B cell (primary cell): ENCODE results near the gene CDC34. TPM values are rescaled to one million over a fixed set of nuclear protein-coding genes. Genes with fewer than 3 reads are reported as not detected.
A peak's percentile ranks its signal among the peaks of the same experiment; 100 is the strongest.

Source experiments
- ATAC-seq: fragments of 200-7000 bp; cut with Tn5 transposase; one replicate; pipeline ENCODE4 v1.10.0; 2021; ENCODE audit warnings: low read depth, mild to moderate bottlenecking, moderate number of reproducible peaks, moderate library complexity
- CTCF ChIA-PET: fragments of 350-600 bp; sonication (Branson Sonifier 250); formaldehyde crosslinking; loops from one replicate; lab custom pipeline; 2021; ENCODE audit warnings: antibody characterized with exemption, inconsistent platforms; lab: Charles Lee
- POLR2A ChIA-PET: fragments of 350-600 bp; sonication (Branson Sonifier 250); formaldehyde crosslinking; loops from one replicate; lab custom pipeline; 2021; ENCODE audit warnings: antibody characterized with exemption; lab: Charles Lee
- DNase-seq: peaks from one replicate; pipeline ENCODE4 v3.0.0; 2013
- H2AFZ ChIP-seq: 2 replicates; pipeline ENCODE4 v1.6.1; 2012; ENCODE audit warnings: mild to moderate bottlenecking, low read depth, low read length; ENCODE audit not compliant: insufficient read depth, poor library complexity, severe bottlenecking
- H3K27ac ChIP-seq, 2 donors: 1 replicate in 1 of 2; 2 replicates in 1 of 2; pipeline ENCODE4 v1.5.1; 2012 to 2013; ENCODE audit warnings: low read length in 2 of 2, mild to moderate bottlenecking in 2 of 2, moderate library complexity in 1 of 2
- H3K27me3 ChIP-seq, 4 experiments: fragments of 200-600 bp in 1 of 4; sonication (generic) in 1 of 4; replicated peaks in 1 of 4; 1 replicate in 2 of 4; 2 replicates in 2 of 4; pipeline versions ENCODE4 v1.6.1 to v1.7.0; 2013 to 2016; ENCODE audit warnings: low read length in 3 of 4, mild to moderate bottlenecking in 2 of 4, mixed read lengths in 1 of 4, moderate library complexity in 1 of 4; ENCODE audit not compliant: insufficient read depth in 4 of 4, control insufficient read depth in 3 of 4; ENCODE audit errors: control extremely low read depth in 1 of 4
- H3K36me3 ChIP-seq, 2 experiments: replicated peaks in 1 of 2; 1 replicate in 1 of 2; 2 replicates in 1 of 2; pipeline versions ENCODE4 v1.6.1 to v1.7.1; 2013; ENCODE audit warnings: low read length in 1 of 2; ENCODE audit not compliant: insufficient read depth in 2 of 2, control insufficient read depth in 1 of 2; ENCODE audit errors: control extremely low read depth in 1 of 2, extremely low read depth in 1 of 2
- H3K4me1 ChIP-seq, 2 donors: fragments of 200-600 bp in 1 of 2; sonication (generic) in 1 of 2; 1 replicate in 1 of 2; 2 replicates in 1 of 2; pipeline versions ENCODE4 v1.5.1 to v1.6.1; 2013 to 2017; ENCODE audit warnings: low read length in 2 of 2; ENCODE audit not compliant: control insufficient read depth in 2 of 2, insufficient read depth in 2 of 2
- H3K4me2 ChIP-seq: replicated peaks from 2 replicates; pipeline ENCODE3; 2012; ENCODE audit warnings: mild to moderate bottlenecking, low read depth, low read length; ENCODE audit not compliant: poor library complexity, severe bottlenecking
- H3K4me3 ChIP-seq, 5 experiments: fragments of 200-600 bp in 1 of 5; sonication (generic) in 1 of 5; 1 replicate in 3 of 5; 2 replicates in 2 of 5; pipeline versions ENCODE4 v1.5.1 to v1.7.0; 2011 to 2016; ENCODE audit warnings: low read length in 4 of 5, mild to moderate bottlenecking in 4 of 5, low read depth in 2 of 5, control low read depth in 1 of 5, moderate library complexity in 1 of 5; ENCODE audit not compliant: insufficient read depth in 1 of 5; ENCODE audit errors: control extremely low read depth in 1 of 5, extremely low read depth in 1 of 5
- H3K79me2 ChIP-seq: fragments of 200-600 bp; sonication (generic); one replicate; pipeline ENCODE4 v1.6.0; 2016; ENCODE audit warnings: low read length; ENCODE audit not compliant: control insufficient read depth, insufficient read depth
- H3K9ac ChIP-seq: fragments of 200-600 bp; sonication (generic); 2 replicates; pipeline ENCODE4 v1.6.1; 2017; ENCODE audit warnings: mild to moderate bottlenecking, low read length, moderate library complexity
- H3K9me3 ChIP-seq, 3 donors: one replicate each; pipeline versions ENCODE4 v1.6.1 to v1.7.1; 2013; ENCODE audit warnings: low read length in 2 of 3; ENCODE audit not compliant: control insufficient read depth in 2 of 3, insufficient read depth in 1 of 3; ENCODE audit errors: control extremely low read depth in 1 of 3
- H4K20me1 ChIP-seq: 2 replicates; pipeline ENCODE4 v1.6.0; 2012; ENCODE audit warnings: mild to moderate bottlenecking, low read length; ENCODE audit not compliant: insufficient read depth, control insufficient read depth, poor library complexity, severe bottlenecking
- H3K27ac Mint-ChIP-seq: one replicate; pipeline ENCODE4 v1.8.0; 2021; ENCODE audit warnings: mixed read lengths
- H3K27me3 Mint-ChIP-seq: one replicate; pipeline ENCODE4 v1.8.0; 2021; ENCODE audit warnings: mixed read lengths
- H3K4me1 Mint-ChIP-seq: one replicate; pipeline ENCODE4 v1.8.0; 2021; ENCODE audit warnings: mixed read lengths
- H3K4me3 Mint-ChIP-seq: one replicate; pipeline ENCODE4 v1.8.0; 2021; ENCODE audit warnings: mixed read lengths
- H3K9me3 Mint-ChIP-seq: one replicate; pipeline ENCODE4 v1.8.0; 2022; ENCODE audit warnings: mixed read lengths; ENCODE audit not compliant: insufficient read depth
- CTCF ChIP-seq: fragments of 200-600 bp; IDR thresholded peaks from one replicate; pipeline ENCODE4 v1.8.0; 2022; ENCODE audit warnings: antibody characterized with exemption, mild to moderate bottlenecking
- EZH2 ChIP-seq: IDR thresholded peaks from 2 replicates; pipeline ENCODE4 v1.6.1; 2012; ENCODE audit warnings: borderline replicate concordance, low read depth, mild to moderate bottlenecking, moderate library complexity, low read length; ENCODE audit not compliant: insufficient read depth, poor library complexity, severe bottlenecking
- WGBS: methylation state at CpG from one replicate; pipeline ENCODE4 v1.1.5; 2013; ENCODE audit warnings: missing lambda C conversion rate; ENCODE audit not compliant: insufficient coverage; 5-methylcytosine and 5-hydroxymethylcytosine counted together
- intact Hi-C: fragments of 100-400 bp; cut with micrococcal nuclease; formaldehyde crosslinking; loops from one replicate; pipeline ENCODE4 v1.10.0; 2022
- polyA plus RNA-seq: library from polyadenylated mRNA; depleted of rRNA; stranded (reverse); fragments of >200 nt; gene quantifications from 2 replicates; pipeline ENCODE4 v1.2.3, GENCODE V29; 2012
- total RNA-seq, 2 donors: library from RNA; stranded (reverse); fragments of 120-200 nt in 1 of 2; gene quantifications; 1 replicate in 1 of 2; 2 replicates in 1 of 2; pipeline versions ENCODE4 v1.2.3 to v1.2.4, GENCODE V29; 2013 to 2022

The CDC34 gene
- total and polyA plus RNA-seq, 2 donors (not counting 1 experiment from before 2014, with no cell fraction given): 26.9 to 28.4 TPM

- ATAC-seq: no peak
- ChIA-PET CTCF (interaction anchor here (1.6 kb wide), 1 partner anchor 13 kb away, joined by 5 read pairs; no protein-coding TSS in a partner anchor), POLR2A (no interaction called here)
- TF ChIP-seq CTCF (no peak), EZH2 (no peak)
- no peak for DNase-seq
- no peaks in the 10 kb centered on the region for H3K36me3 ChIP-seq
- peak overlapping the region; percentile 50 for H3K4me2 ChIP-seq
- Mint-ChIP-seq H3K9me3 (peaks cover 1% of the 10 kb centered on the region), H3K27ac (no peak overlapping the region), H3K27me3 (peaks cover 12% of the 10 kb centered on the region), H3K4me3 (no peak overlapping the region), H3K4me1 (peaks cover 5% of the 10 kb centered on the region)
- H3K4me1 ChIP-seq: peaks cover 16 to 18% of the 10 kb centered on the region in 2 donors
- no peak overlapping the region for H2AFZ ChIP-seq
- no peak overlapping the region for H3K9ac ChIP-seq
- intact Hi-C loops: no loop called here
- H3K9me3 ChIP-seq: peaks cover 0 to 35% (median 0%) of the 10 kb centered on the region in 3 donors
- H4K20me1 ChIP-seq: no peaks in the 10 kb centered on the region
- H3K27me3 ChIP-seq: peaks cover 0 to 46% (median 14%) of the 10 kb centered on the region in 4 experiments
- H3K4me3 ChIP-seq: no peak overlapping the region
- 2% methylated on average over 36 of the region's 36 CpGs for WGBS
- no peak overlapping the region for H3K27ac ChIP-seq
- H3K79me2 ChIP-seq: no peaks in the 10 kb centered on the region
Measured at GRCh38 chr19:497491-497868, 34.1 kb upstream of the CDC34 start.

GRCh38 chr19:497869-498510 is 33.6 kb upstream of the CDC34 start:
- intact Hi-C loops: no loop called here
- H3K9me3 Mint-ChIP-seq: peaks cover 2% of the 10 kb centered on the region
- Histone ChIP-seq H3K4me1 (peaks cover 16 to 22% of the 10 kb centered on the region in 2 donors), H3K79me2 (no peaks in the 10 kb centered on the region), H3K4me2 (peak overlapping the region; percentile 50), H3K27ac (no peak overlapping the region), H2AFZ (no peak overlapping the region), H3K9me3 (peaks cover 0 to 35% (median 0%) of the 10 kb centered on the region in 3 donors), H3K4me3 (no peak overlapping the region), H4K20me1 (no peaks in the 10 kb centered on the region), H3K27me3 (peaks cover 0 to 46% (median 14%) of the 10 kb centered on the region in 4 experiments), H3K9ac (no peak overlapping the region), H3K36me3 (no peaks in the 10 kb centered on the region)
- TF ChIP-seq EZH2: no peak
- TF ChIP-seq CTCF: no peak
- H3K4me3 Mint-ChIP-seq: no peak overlapping the region
- POLR2A ChIA-PET: no interaction called here
- peaks cover 10% of the 10 kb centered on the region for H3K4me1 Mint-ChIP-seq
- H3K27ac Mint-ChIP-seq: no peak overlapping the region
- DNase-seq (no peak), ATAC-seq (peak; percentile 19)
- WGBS: 8% methylated on average over 50 of the region's 50 CpGs
- H3K27me3 Mint-ChIP-seq: peaks cover 12% of the 10 kb centered on the region
- CTCF ChIA-PET: interaction anchor here (0.8 to 1.6 kb wide), 2 partner anchors 9 to 13 kb away, joined by 3 to 5 read pairs; no protein-coding TSS in a partner anchor
